ENCODE measurements around the gene EPB41L4B. TPM values are rescaled to one million over a fixed set of nuclear protein-coding genes. Genes with fewer than 3 reads are reported as not detected.
A peak's percentile ranks its signal among the peaks of the same experiment; 100 is the strongest.

EPB41L4B gene
- total and polyA plus RNA-seq, 7 experiments from 2014 or later = 0.36 TPM; not detected in 6

DNA sequence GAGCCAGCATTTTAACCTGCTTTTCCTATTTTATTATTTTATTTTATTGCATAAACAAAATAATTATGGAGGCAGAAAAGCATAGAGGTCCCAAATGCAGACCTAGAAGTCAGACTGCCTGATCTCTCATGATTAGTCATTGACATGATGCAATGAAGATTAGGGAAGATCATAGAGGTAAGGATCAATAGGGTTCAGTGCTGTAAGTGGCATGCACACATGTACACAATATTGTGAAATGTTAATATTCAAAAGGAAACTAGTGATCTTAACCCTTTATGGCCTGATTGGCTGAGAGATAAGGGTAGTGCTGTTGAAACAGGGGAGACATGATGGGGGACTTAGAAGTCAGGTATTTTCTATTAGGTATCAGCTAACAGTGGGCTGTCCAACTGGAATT lies 152.7 kb downstream of the EPB41L4B start:
- Histone ChIP-seq H3K27ac (ENCODE audit: low read depth, low read length) (no peak overlapping the region), H3K9me3 (ENCODE audit: control insufficient read depth in 2 of 3, low read length in 3 of 3) (no peaks in the 10 kb centered on the region), H3K36me3 (ENCODE audit: control insufficient read depth in 2 of 3, insufficient read depth in 3 of 3, low read length in 3 of 3) (no peaks in the 10 kb centered on the region), H3K4me3 (ENCODE audit: low read length) (no peak overlapping the region), H3K27me3 (ENCODE audit: control insufficient read depth in 2 of 2, insufficient read depth in 2 of 2, low read length in 2 of 2) (peaks cover 0 to 4% of the 10 kb centered on the region in 2 donors), H3K4me1 (ENCODE audit: control insufficient read depth in 2 of 2, insufficient read depth in 2 of 2, low read length in 2 of 2) (no peaks in the 10 kb centered on the region)
- ChIA-PET CTCF (no interaction called here), POLR2A (no interaction called here)
- H3K27ac Mint-ChIP-seq = no peak overlapping the region
- peaks cover 0 to 9% (median 6%) of the 10 kb centered on the region in 7 donors for H3K4me1 Mint-ChIP-seq
- DNase-seq (no peak), ATAC-seq (no peak)
- peak overlapping the region in 2 of 10 donors; percentile 61 to 84 for H3K4me3 Mint-ChIP-seq
- peaks cover 0 to 17% (median 10%) of the 10 kb centered on the region in 11 donors for H3K9me3 Mint-ChIP-seq
- H3K36me3 Mint-ChIP-seq = peaks cover 0 to 16% (median 4%) of the 10 kb centered on the region in 5 donors
- intact Hi-C loops (cut with micrococcal nuclease) = no loop called here
- peaks cover 48 to 66% (median 64%) of the 10 kb centered on the region in 5 donors for H3K27me3 Mint-ChIP-seq

DNA sequence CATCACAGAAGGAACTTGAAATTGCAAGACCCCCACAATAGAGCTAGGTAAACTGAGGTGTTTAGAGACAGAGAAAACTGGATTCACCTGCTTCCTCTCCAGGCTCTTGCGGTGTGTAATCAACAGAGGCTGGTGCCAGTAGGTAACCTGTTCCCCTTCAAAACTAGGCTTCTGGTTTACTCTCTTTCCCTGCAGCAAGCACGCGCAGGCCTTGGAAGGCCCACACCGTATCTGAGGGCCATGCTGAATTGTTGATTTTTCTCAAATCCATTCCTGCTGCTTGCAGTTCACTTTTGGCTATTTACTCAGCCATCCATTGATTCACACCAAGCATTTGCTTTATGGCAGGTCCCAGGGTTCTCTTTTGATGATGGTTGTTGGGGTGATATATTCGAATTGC lies 153.1 kb downstream of the EPB41L4B start:
- peak overlapping the region in 8 of 10 donors; percentile 6 to 84 (median 68) for H3K4me3 Mint-ChIP-seq
- no peaks in the 10 kb centered on the region for H3K9me3 ChIP-seq (ENCODE audit: control insufficient read depth in 2 of 3, low read length in 3 of 3)
- H3K27ac ChIP-seq (ENCODE audit: low read depth, low read length) = no peak overlapping the region
- intact Hi-C loops (cut with micrococcal nuclease) = no loop called here
- peaks cover 52 to 69% (median 64%) of the 10 kb centered on the region in 5 donors for H3K27me3 Mint-ChIP-seq
- peaks cover 0 to 17% (median 10%) of the 10 kb centered on the region in 11 donors for H3K9me3 Mint-ChIP-seq
- peaks cover 0 to 9% (median 6%) of the 10 kb centered on the region in 7 donors for H3K4me1 Mint-ChIP-seq
- ATAC-seq = no peak
- DNase-seq = no peak
- ChIA-PET CTCF (no interaction called here), POLR2A (no interaction called here)
- H3K36me3 Mint-ChIP-seq = peaks cover 0 to 16% (median 4%) of the 10 kb centered on the region in 5 donors
- H3K27ac Mint-ChIP-seq = no peak overlapping the region
- no peaks in the 10 kb centered on the region for H3K36me3 ChIP-seq (ENCODE audit: control insufficient read depth in 2 of 3, insufficient read depth in 3 of 3, low read length in 3 of 3)
- no peaks in the 10 kb centered on the region for H3K4me1 ChIP-seq (ENCODE audit: control insufficient read depth in 2 of 2, insufficient read depth in 2 of 2, low read length in 2 of 2)
- H3K27me3 ChIP-seq (ENCODE audit: control insufficient read depth in 2 of 2, insufficient read depth in 2 of 2, low read length in 2 of 2) = peaks cover 0 to 4% of the 10 kb centered on the region in 2 donors
- no peak overlapping the region for H3K4me3 ChIP-seq (ENCODE audit: low read length)

DNA sequence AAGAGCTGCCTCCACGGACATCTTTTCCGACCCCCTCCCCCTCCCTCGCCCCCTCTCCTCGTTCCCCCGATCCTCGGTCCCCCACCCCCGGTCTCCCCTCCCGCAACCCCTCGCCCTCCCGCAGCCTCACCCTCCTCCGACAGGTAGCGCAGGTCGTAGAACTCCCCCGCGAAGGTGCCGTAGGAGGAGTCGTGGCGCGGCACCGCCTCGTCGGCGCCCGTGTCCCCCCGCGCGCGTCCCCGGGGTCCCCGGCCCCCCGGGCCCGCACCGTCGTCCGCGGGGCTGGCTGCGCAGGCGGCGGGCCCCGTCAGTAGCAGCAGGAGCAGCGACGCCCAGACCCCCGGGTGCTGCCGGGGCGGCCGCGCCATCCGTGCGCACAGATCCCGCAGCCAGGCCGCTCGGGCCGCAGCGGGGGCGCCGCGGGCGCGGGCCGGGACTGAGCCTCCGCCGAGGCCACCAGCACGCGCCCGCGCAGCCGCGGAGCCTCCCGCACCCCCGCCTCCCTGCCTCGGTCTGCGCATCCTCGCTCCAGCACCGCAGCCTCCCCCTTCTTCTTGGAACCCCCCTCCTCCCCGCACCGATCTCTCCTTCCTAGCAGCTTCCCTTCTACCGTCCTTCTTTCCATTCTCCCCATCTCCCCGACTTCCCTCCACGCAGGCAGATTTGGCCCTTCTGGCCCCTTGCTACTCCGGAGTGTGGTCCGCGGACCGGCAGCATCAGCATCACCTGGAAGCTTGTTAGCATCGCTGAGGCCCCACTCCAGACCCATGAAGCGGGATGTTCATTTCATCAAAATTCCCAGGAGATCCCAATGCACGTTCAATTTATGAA lies 153.9 kb downstream of the EPB41L4B start, which contains the start of gene FRRS1L:
Gene FRRS1L (minus strand): TSS at position 479 of the 831 bp plus-strand sequence. CDS start 111 bp downstream, at position 368.
- Histone ChIP-seq H3K4me3 (ENCODE audit: low read length) (no peak within 1 kb of the TSS), H3K9me3 (ENCODE audit: control insufficient read depth in 2 of 3, low read length in 3 of 3) (no peaks in the 10 kb centered on the region), H3K27ac (ENCODE audit: low read depth, low read length) (no peak within 1 kb of the TSS), H3K36me3 (ENCODE audit: control insufficient read depth in 2 of 3, insufficient read depth in 3 of 3, low read length in 3 of 3) (no peaks in the 10 kb centered on the region), H3K4me1 (ENCODE audit: control insufficient read depth in 2 of 2, insufficient read depth in 2 of 2, low read length in 2 of 2) (no peaks in the 10 kb centered on the region), H3K27me3 (ENCODE audit: control insufficient read depth in 2 of 2, insufficient read depth in 2 of 2, low read length in 2 of 2) (peaks cover 0 to 4% of the 10 kb centered on the region in 2 donors)
- DNase-seq = no peak
- peak within 1 kb of the TSS; percentile 25 to 84 (median 70) for H3K4me3 Mint-ChIP-seq
- H3K4me1 Mint-ChIP-seq = peaks cover 0 to 9% (median 6%) of the 10 kb centered on the region in 7 donors
- H3K9me3 Mint-ChIP-seq = peaks cover 0 to 17% (median 10%) of the 10 kb centered on the region in 11 donors
- ChIA-PET POLR2A (no interaction called here), CTCF (no interaction called here)
- peaks cover 52 to 69% (median 63%) of the 10 kb centered on the region in 5 donors for H3K27me3 Mint-ChIP-seq
- intact Hi-C loops (cut with micrococcal nuclease) = no loop called here
- H3K27ac Mint-ChIP-seq = no peak within 1 kb of the TSS
- ATAC-seq = no peak
- H3K36me3 Mint-ChIP-seq = peaks cover 0 to 16% (median 4%) of the 10 kb centered on the region in 5 donors

DNA sequence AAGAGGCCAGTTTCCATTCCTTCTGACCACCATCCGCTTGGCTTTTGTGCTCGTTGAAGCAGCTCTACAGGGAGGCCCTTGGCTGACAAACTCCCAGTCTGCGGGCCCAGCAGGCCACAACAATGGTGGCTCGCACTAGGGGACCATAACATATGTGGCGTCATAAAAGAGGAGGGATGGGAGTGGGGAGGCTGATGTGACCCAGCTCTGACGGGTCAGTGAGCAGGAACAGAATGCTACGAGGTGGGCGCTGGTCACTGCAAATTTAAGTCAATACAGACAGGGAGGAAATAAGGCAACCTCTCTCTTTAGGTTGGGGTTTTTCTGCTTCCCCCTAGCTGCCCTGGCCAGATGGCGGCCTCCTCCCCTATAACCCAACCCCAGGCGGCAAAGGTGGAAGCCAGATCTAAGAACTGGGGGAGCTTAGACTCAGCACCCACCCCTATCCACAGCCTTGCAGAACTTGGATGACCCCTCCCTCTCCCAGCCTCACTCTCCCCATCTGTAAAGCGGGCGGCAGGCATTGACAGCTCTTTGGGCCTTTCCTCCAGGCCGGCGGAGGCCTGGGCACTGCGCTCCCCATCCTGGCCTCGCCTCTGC lies 154.6 kb downstream of the EPB41L4B start:
- no peaks in the 10 kb centered on the region for H3K36me3 ChIP-seq (ENCODE audit: control insufficient read depth in 2 of 3, insufficient read depth in 3 of 3, low read length in 3 of 3)
- ChIA-PET CTCF (interaction anchor here (0.7 kb wide), 1 partner anchor 106 kb away, joined by 3 read pairs; no protein-coding TSS in a partner anchor), POLR2A (no interaction called here)
- H3K27me3 ChIP-seq (ENCODE audit: control insufficient read depth in 2 of 2, insufficient read depth in 2 of 2, low read length in 2 of 2) = peaks cover 0 to 4% of the 10 kb centered on the region in 2 donors
- ATAC-seq (no peak), DNase-seq (no peak)
- Mint-ChIP-seq H3K27ac (no peak overlapping the region), H3K4me3 (peak overlapping the region in 6 of 10 donors; percentile 14 to 52 (median 30)), H3K36me3 (peaks cover 0 to 16% (median 7%) of the 10 kb centered on the region in 5 donors), H3K9me3 (peaks cover 0 to 17% (median 10%) of the 10 kb centered on the region in 11 donors), H3K4me1 (peaks cover 0 to 9% (median 4%) of the 10 kb centered on the region in 7 donors), H3K27me3 (peaks cover 55 to 64% (median 61%) of the 10 kb centered on the region in 5 donors)
- intact Hi-C loops (cut with micrococcal nuclease) = no loop called here
- no peak overlapping the region for H3K4me3 ChIP-seq (ENCODE audit: low read length)
- no peak overlapping the region for H3K27ac ChIP-seq (ENCODE audit: low read depth, low read length)
- H3K9me3 ChIP-seq (ENCODE audit: control insufficient read depth in 2 of 3, low read length in 3 of 3) = no peaks in the 10 kb centered on the region
- no peaks in the 10 kb centered on the region for H3K4me1 ChIP-seq (ENCODE audit: control insufficient read depth in 2 of 2, insufficient read depth in 2 of 2, low read length in 2 of 2)

DNA sequence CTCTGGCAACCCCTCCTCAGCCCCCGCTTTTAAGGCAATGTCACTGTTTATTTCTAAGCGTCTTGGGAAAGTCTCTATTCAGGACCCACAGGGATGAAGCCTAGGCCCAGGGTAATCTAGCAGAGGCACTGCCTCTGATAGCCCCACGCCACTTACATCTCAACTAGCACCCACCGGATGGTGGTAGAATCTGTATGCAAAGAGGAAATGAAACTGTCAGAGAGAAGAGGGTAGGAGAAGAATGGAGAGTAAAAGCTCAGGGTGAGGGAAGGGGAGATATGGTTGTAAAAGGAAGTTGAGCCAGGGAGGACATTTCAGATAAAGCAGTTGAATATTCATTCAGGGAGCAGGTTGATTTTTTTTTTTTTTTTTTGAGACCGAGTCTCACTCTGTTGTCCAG lies 156.8 kb downstream of the EPB41L4B start:
- Histone ChIP-seq H3K36me3 (ENCODE audit: control insufficient read depth in 2 of 3, insufficient read depth in 3 of 3, low read length in 3 of 3) (no peaks in the 10 kb centered on the region), H3K4me1 (ENCODE audit: control insufficient read depth in 2 of 2, insufficient read depth in 2 of 2, low read length in 2 of 2) (no peaks in the 10 kb centered on the region), H3K27me3 (ENCODE audit: control insufficient read depth in 2 of 2, insufficient read depth in 2 of 2, low read length in 2 of 2) (peaks cover 0 to 4% of the 10 kb centered on the region in 2 donors), H3K9me3 (ENCODE audit: control insufficient read depth in 2 of 3, low read length in 3 of 3) (no peaks in the 10 kb centered on the region), H3K27ac (ENCODE audit: low read depth, low read length) (no peak overlapping the region), H3K4me3 (ENCODE audit: low read length) (no peak overlapping the region)
- no peak for ATAC-seq
- H3K9me3 Mint-ChIP-seq = peaks cover 0 to 18% (median 10%) of the 10 kb centered on the region in 11 donors
- intact Hi-C loops (cut with micrococcal nuclease) = no loop called here
- H3K27ac Mint-ChIP-seq = no peak overlapping the region
- ChIA-PET POLR2A (no interaction called here), CTCF (no interaction called here)
- no peak overlapping the region for H3K4me3 Mint-ChIP-seq
- peaks cover 45 to 58% (median 55%) of the 10 kb centered on the region in 5 donors for H3K27me3 Mint-ChIP-seq
- peaks cover 0 to 16% (median 8%) of the 10 kb centered on the region in 5 donors for H3K36me3 Mint-ChIP-seq
- DNase-seq = no peak
- H3K4me1 Mint-ChIP-seq = peaks cover 0 to 9% (median 4%) of the 10 kb centered on the region in 7 donors

DNA sequence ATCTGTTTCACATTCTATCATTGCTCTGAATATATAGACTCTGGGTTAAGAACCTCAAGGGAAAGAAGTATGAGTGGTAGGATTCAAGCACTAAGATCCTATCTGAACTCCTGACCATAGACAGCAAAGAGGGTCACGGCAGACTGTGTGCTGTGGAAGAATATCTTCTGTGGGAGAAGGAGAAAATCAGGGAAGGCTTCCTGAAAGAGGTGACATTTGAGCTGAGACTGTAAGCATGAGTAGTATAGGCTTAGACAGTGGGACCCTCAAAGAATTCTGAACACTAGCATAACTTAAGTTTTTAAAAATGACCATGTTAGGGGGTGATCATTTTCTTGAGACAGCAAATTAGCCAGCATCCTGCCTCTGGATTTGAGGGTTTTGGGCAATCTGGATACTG lies 157.7 kb downstream of the EPB41L4B start:
- no peak for DNase-seq
- H3K9me3 Mint-ChIP-seq = peaks cover 0 to 18% (median 11%) of the 10 kb centered on the region in 11 donors
- peaks cover 0 to 16% (median 7%) of the 10 kb centered on the region in 5 donors for H3K36me3 Mint-ChIP-seq
- Histone ChIP-seq H3K4me1 (ENCODE audit: control insufficient read depth in 2 of 2, insufficient read depth in 2 of 2, low read length in 2 of 2) (no peaks in the 10 kb centered on the region), H3K9me3 (ENCODE audit: control insufficient read depth in 2 of 3, low read length in 3 of 3) (no peaks in the 10 kb centered on the region), H3K4me3 (ENCODE audit: low read length) (no peak overlapping the region), H3K27me3 (ENCODE audit: control insufficient read depth in 2 of 2, insufficient read depth in 2 of 2, low read length in 2 of 2) (peaks cover 0 to under 1% of the 10 kb centered on the region in 2 donors), H3K36me3 (ENCODE audit: control insufficient read depth in 2 of 3, insufficient read depth in 3 of 3, low read length in 3 of 3) (no peaks in the 10 kb centered on the region), H3K27ac (ENCODE audit: low read depth, low read length) (no peak overlapping the region)
- intact Hi-C loops (cut with micrococcal nuclease) = no loop called here
- no peak overlapping the region for H3K4me3 Mint-ChIP-seq
- no peak for ATAC-seq
- peaks cover 0 to 9% (median 4%) of the 10 kb centered on the region in 7 donors for H3K4me1 Mint-ChIP-seq
- ChIA-PET CTCF (no interaction called here), POLR2A (no interaction called here)
- H3K27me3 Mint-ChIP-seq = peaks cover 39 to 59% (median 53%) of the 10 kb centered on the region in 5 donors
- no peak overlapping the region for H3K27ac Mint-ChIP-seq
